Subcutaneous abdominal adipose tissue (tissue), 5 donors: Measurements from ENCODE around the gene PLS3.
A peak's percentile ranks its signal among the peaks of the same experiment; 100 is the strongest.

Source experiments
- H3K27ac ChIP-seq: one replicate; pipeline ENCODE4 v1.7.0; 2013; ENCODE audit warnings: low read depth, mild to moderate bottlenecking, inconsistent platforms, low read length, moderate library complexity
- H3K27me3 ChIP-seq, 5 donors: one replicate each; pipeline ENCODE4 v1.7.0; 2013; ENCODE audit warnings: low read length in 5 of 5, inconsistent platforms in 1 of 5; ENCODE audit not compliant: control insufficient read depth in 5 of 5, insufficient read depth in 4 of 5
- H3K36me3 ChIP-seq, 5 donors: one replicate each; pipeline ENCODE4 v1.7.0; 2013; ENCODE audit warnings: low read length in 5 of 5; ENCODE audit not compliant: control insufficient read depth in 5 of 5, insufficient read depth in 5 of 5
- H3K4me1 ChIP-seq, 5 donors: one replicate each; pipeline ENCODE4 v1.7.0; 2013; ENCODE audit warnings: low read length in 5 of 5, mild to moderate bottlenecking in 3 of 5, moderate library complexity in 1 of 5; ENCODE audit not compliant: control insufficient read depth in 5 of 5, insufficient read depth in 5 of 5
- H3K4me3 ChIP-seq, 5 donors: one replicate each; pipeline ENCODE4 v1.7.0; 2013; ENCODE audit warnings: low read length in 5 of 5, low read depth in 1 of 5
- H3K9ac ChIP-seq, 5 donors: one replicate each; pipeline ENCODE4 v1.7.0; 2013; ENCODE audit warnings: low read length in 5 of 5, mild to moderate bottlenecking in 4 of 5, moderate library complexity in 3 of 5
- H3K9me3 ChIP-seq, 5 donors: one replicate each; pipeline ENCODE4 v1.7.0; 2013; ENCODE audit warnings: low read length in 5 of 5; ENCODE audit not compliant: control insufficient read depth in 5 of 5
- donor health status: healthy.
- donor health status: healthy.
- donor health status: healthy.
- donor health status: healthy.
- donor health status: healthy.

Gene PLS3

GRCh38 chrX:115560978-115561604 lies at the start of gene PLS3:
TSS of gene PLS3 (plus strand) at chrX:115561174. CDS start at chrX:115610251, 49,077 bp downstream.
- H3K9ac ChIP-seq = peak within 1 kb of the TSS; percentile 71 to 84 (median 77)
- peaks cover 5 to 31% (median 21%) of the 10 kb centered on the region in 5 donors for H3K27me3 ChIP-seq
- peaks cover 0 to 34% (median 14%) of the 10 kb centered on the region in 5 donors for H3K4me1 ChIP-seq
- H3K4me3 ChIP-seq = peak within 1 kb of the TSS; percentile 65 to 82 (median 77)
- H3K36me3 ChIP-seq = no peaks in the 10 kb centered on the region
- H3K9me3 ChIP-seq = no peaks in the 10 kb centered on the region
- H3K27ac ChIP-seq = peak within 1 kb of the TSS; percentile 91

- Histone ChIP-seq H3K4me3 (no peak overlapping the region), H3K27ac (no peak overlapping the region), H3K36me3 (no peaks in the 10 kb centered on the region), H3K9me3 (peaks cover 0 to 3% (median 0%) of the 10 kb centered on the region in 5 donors), H3K4me1 (no peaks in the 10 kb centered on the region), H3K9ac (no peak overlapping the region), H3K27me3 (peaks cover 0 to 5% (median 2%) of the 10 kb centered on the region in 5 donors)
Measured at GRCh38 chrX:115518113-115518512, 42.9 kb upstream of the PLS3 start.

- peaks cover 0 to 5% (median 2%) of the 10 kb centered on the region in 5 donors for H3K27me3 ChIP-seq
- no peaks in the 10 kb centered on the region for H3K36me3 ChIP-seq
- H3K9me3 ChIP-seq = no peaks in the 10 kb centered on the region
- no peaks in the 10 kb centered on the region for H3K4me1 ChIP-seq
- H3K9ac ChIP-seq = no peak overlapping the region
- peak overlapping the region; percentile 60 for H3K27ac ChIP-seq
- H3K4me3 ChIP-seq = no peak overlapping the region
Measured at GRCh38 chrX:115521741-115522140, 39.2 kb upstream of the PLS3 start.

GRCh38 chrX:115522952-115523351 lies 38.0 kb upstream of the PLS3 start:
- Histone ChIP-seq H3K9ac (no peak overlapping the region), H3K9me3 (no peaks in the 10 kb centered on the region), H3K4me1 (no peaks in the 10 kb centered on the region), H3K4me3 (no peak overlapping the region), H3K27me3 (peaks cover 0 to 5% (median 2%) of the 10 kb centered on the region in 5 donors), H3K36me3 (no peaks in the 10 kb centered on the region), H3K27ac (no peak overlapping the region)

- Histone ChIP-seq H3K9me3 (no peaks in the 10 kb centered on the region), H3K4me1 (no peaks in the 10 kb centered on the region), H3K36me3 (no peaks in the 10 kb centered on the region), H3K9ac (no peak overlapping the region), H3K27ac (no peak overlapping the region), H3K4me3 (no peak overlapping the region), H3K27me3 (peaks cover 0 to 4% (median 2%) of the 10 kb centered on the region in 5 donors)
Measured at GRCh38 chrX:115525486-115525885, 35.5 kb upstream of the PLS3 start.

- Histone ChIP-seq H3K4me3 (no peak overlapping the region), H3K27ac (no peak overlapping the region), H3K4me1 (no peaks in the 10 kb centered on the region), H3K36me3 (no peaks in the 10 kb centered on the region), H3K9ac (no peak overlapping the region), H3K9me3 (no peaks in the 10 kb centered on the region), H3K27me3 (peaks cover 1 to 8% (median 4%) of the 10 kb centered on the region in 5 donors)
Measured at GRCh38 chrX:115531818-115532403, 29.1 kb upstream of the PLS3 start.

GRCh38 chrX:115533485-115533884 lies 27.5 kb upstream of the PLS3 start:
- peaks cover 0 to 8% (median 4%) of the 10 kb centered on the region in 5 donors for H3K27me3 ChIP-seq

GRCh38 chrX:115534383-115534782 lies 26.6 kb upstream of the PLS3 start:
- H3K4me3 ChIP-seq = no peak overlapping the region
- H3K36me3 ChIP-seq = no peaks in the 10 kb centered on the region
- H3K27me3 ChIP-seq = peaks cover 0 to 8% (median 2%) of the 10 kb centered on the region in 5 donors
- no peaks in the 10 kb centered on the region for H3K9me3 ChIP-seq
- no peak overlapping the region for H3K27ac ChIP-seq
- no peak overlapping the region for H3K9ac ChIP-seq
- H3K4me1 ChIP-seq = no peaks in the 10 kb centered on the region

More at GRCh38 chrX:115533485-115533884, 27.5 kb upstream of the PLS3 start:
- H3K4me1 ChIP-seq = no peaks in the 10 kb centered on the region
- no peak overlapping the region for H3K27ac ChIP-seq
- no peaks in the 10 kb centered on the region for H3K9me3 ChIP-seq
- H3K4me3 ChIP-seq = no peak overlapping the region
- H3K36me3 ChIP-seq = no peaks in the 10 kb centered on the region
- H3K9ac ChIP-seq = no peak overlapping the region

- no peak overlapping the region for H3K9ac ChIP-seq
- no peaks in the 10 kb centered on the region for H3K36me3 ChIP-seq
- no peaks in the 10 kb centered on the region for H3K4me1 ChIP-seq
- H3K27ac ChIP-seq = no peak overlapping the region
- H3K9me3 ChIP-seq = no peaks in the 10 kb centered on the region
- H3K27me3 ChIP-seq = peaks cover 0 to 8% (median 2%) of the 10 kb centered on the region in 5 donors
- H3K4me3 ChIP-seq = no peak overlapping the region
Measured at GRCh38 chrX:115535421-115535820, 25.6 kb upstream of the PLS3 start.

- Histone ChIP-seq H3K4me1 (no peaks in the 10 kb centered on the region), H3K36me3 (no peaks in the 10 kb centered on the region), H3K27me3 (peaks cover 0 to 6% (median 0%) of the 10 kb centered on the region in 5 donors), H3K9me3 (no peaks in the 10 kb centered on the region), H3K27ac (no peak overlapping the region), H3K9ac (no peak overlapping the region), H3K4me3 (no peak overlapping the region)
Measured at GRCh38 chrX:115535844-115536243, 25.1 kb upstream of the PLS3 start.
